WI38 (cell line): ENCODE results near the gene GTPBP8.

Experiments
- H3K4me3 ChIP-seq: 2 replicates; pipeline ENCODE4 v1.5.1; 2011; ENCODE audit warnings: low read depth, mild to moderate bottlenecking, control low read depth, low read length
- CTCF ChIP-seq: IDR thresholded peaks from 2 replicates; pipeline ENCODE4 v1.5.1; 2012; ENCODE audit warnings: low read depth, mild to moderate bottlenecking, control low read depth, low read length

Gene GTPBP8

GRCh38 chr3:112976001-112976400 lies 14.8 kb upstream of the GTPBP8 start:
- no peak for TF ChIP-seq CTCF
- H3K4me3 ChIP-seq: no peak overlapping the region

- no peak overlapping the region for H3K4me3 ChIP-seq
- no peak for TF ChIP-seq CTCF
These were observed 13.8 kb upstream of the GTPBP8 start for GRCh38 chr3:112976953-112977352.

GRCh38 chr3:112979244-112979832 lies 11.4 kb upstream of the GTPBP8 start:
- TF ChIP-seq CTCF: peak; percentile 33; the same call in 1 of the 2 replicates
- H3K4me3 ChIP-seq: no peak overlapping the region

GRCh38 chr3:112980080-112980479 lies 10.7 kb upstream of the GTPBP8 start:
- TF ChIP-seq CTCF: no peak

GRCh38 chr3:112982710-112983109 lies 8.1 kb upstream of the GTPBP8 start:
- TF ChIP-seq CTCF: no peak
- no peak overlapping the region for H3K4me3 ChIP-seq

More at GRCh38 chr3:112980080-112980479, 10.7 kb upstream of the GTPBP8 start:
- H3K4me3 ChIP-seq: no peak overlapping the region

- no peak overlapping the region for H3K4me3 ChIP-seq
- TF ChIP-seq CTCF: no peak
These were observed 6.3 kb upstream of the GTPBP8 start for GRCh38 chr3:112984485-112984884.

GRCh38 chr3:112987710-112988334 lies 3.0 kb upstream of the GTPBP8 start:
- TF ChIP-seq CTCF: no peak
- H3K4me3 ChIP-seq: no peak overlapping the region
